ENCODE measurements around the gene C7orf57. TPM values are rescaled to one million over a fixed set of nuclear protein-coding genes. Genes with fewer than 3 reads are reported as not detected.

The C7orf57 gene
- total RNA-seq, 1 experiment from 2014 or later = not detected

- H3K27ac Mint-ChIP-seq (ENCODE audit: unreplicated experiment) = no peak overlapping the region
- Histone ChIP-seq H3K27me3 (replicated peaks; ENCODE audit: control insufficient read depth, insufficient read depth, low read length) (no peaks in the 10 kb centered on the region), H3K9me3 (no peaks in the 10 kb centered on the region), H3K4me1 (peaks cover 9% of the 10 kb centered on the region), H3K4me3 (ENCODE audit: low read depth, low read length) (no peak overlapping the region), H3K36me3 (ENCODE audit: control insufficient read depth, insufficient read depth, low read length) (peaks cover 2% of the 10 kb centered on the region; the same call in 1 of the 2 replicates)
- POLR2A ChIA-PET = interaction anchor here (1.8 kb wide), 1 partner anchor 20 kb away, joined by 11 read pairs; the partner anchor contains the start of gene UPP1
- CTCF ChIA-PET = interaction anchor here (0.5 to 2.2 kb wide), 11 partner anchors 20 to 843 kb away, joined by 3 to 27 read pairs (median 6); partner anchors contain the start of genes C7orf57 and UPP1
- BruUV-seq (replicated peaks) = no TSS peak
- H3K4me1 Mint-ChIP-seq (ENCODE audit: low read depth, unreplicated experiment) = peaks cover 18% of the 10 kb centered on the region
- TF ChIP-seq CTCF (IDR thresholded peaks at IDR 0.05; ENCODE audit: insufficient read depth in 1 of 2, low read depth in 1 of 2, low read length in 1 of 2, severe bottlenecking in 1 of 2, unreplicated experiment in 1 of 2) = no peak
- DNase-seq = no peak
- H3K27me3 Mint-ChIP-seq (ENCODE audit: insufficient read depth, unreplicated experiment) = no peaks in the 10 kb centered on the region
- no peaks in the 10 kb centered on the region for H3K9me3 Mint-ChIP-seq (ENCODE audit: unreplicated experiment)
- intact Hi-C loops (cut with micrococcal nuclease; ENCODE audit: unreplicated experiment) = no loop called here
- no peak overlapping the region for H3K4me3 Mint-ChIP-seq (ENCODE audit: unreplicated experiment)
- H3K36me3 Mint-ChIP-seq (ENCODE audit: insufficient read depth, unreplicated experiment) = peaks cover 26% of the 10 kb centered on the region
Observed at GRCh38 chr7:48108959-48109847, 73.9 kb downstream of the C7orf57 start.

- POLR2A ChIA-PET = interaction anchor here (1.8 kb wide), 1 partner anchor 21 kb away, joined by 11 read pairs; the partner anchor contains the start of gene UPP1
- intact Hi-C loops (cut with micrococcal nuclease; ENCODE audit: unreplicated experiment) = loop anchor here (1.0 to 2.0 kb wide), 8 partner anchors 21 to 843 kb away; partner anchors contain the start of genes C7orf57, HUS1 and UPP1
- BruUV-seq (replicated peaks) = no TSS peak
- H3K27me3 Mint-ChIP-seq (ENCODE audit: insufficient read depth, unreplicated experiment) = no peaks in the 10 kb centered on the region
- H3K4me1 Mint-ChIP-seq (ENCODE audit: low read depth, unreplicated experiment) = peaks cover 18% of the 10 kb centered on the region
- Histone ChIP-seq H3K4me3 (ENCODE audit: low read depth, low read length) (no peak overlapping the region), H3K4me1 (peaks cover 9% of the 10 kb centered on the region), H3K27me3 (replicated peaks; ENCODE audit: control insufficient read depth, insufficient read depth, low read length) (no peaks in the 10 kb centered on the region), H3K36me3 (ENCODE audit: control insufficient read depth, insufficient read depth, low read length) (peaks cover 2% of the 10 kb centered on the region; the same call in 1 of the 2 replicates), H3K9me3 (no peaks in the 10 kb centered on the region)
- peak; percentile 82 to 88 for DNase-seq
- CTCF ChIA-PET = interaction anchor here (0.5 to 2.1 kb wide), 12 partner anchors 14 to 844 kb away, joined by 3 to 27 read pairs (median 6); partner anchors contain the start of genes C7orf57 and UPP1
- peaks cover 18% of the 10 kb centered on the region for H3K36me3 Mint-ChIP-seq (ENCODE audit: insufficient read depth, unreplicated experiment)
- TF ChIP-seq CTCF (IDR thresholded peaks at IDR 0.05; ENCODE audit: insufficient read depth in 1 of 2, low read depth in 1 of 2, low read length in 1 of 2, severe bottlenecking in 1 of 2, unreplicated experiment in 1 of 2) = peak; percentile 97 to 98
- H3K27ac Mint-ChIP-seq (ENCODE audit: unreplicated experiment) = peak overlapping the region; percentile 13
- H3K4me3 Mint-ChIP-seq (ENCODE audit: unreplicated experiment) = no peak overlapping the region
- no peaks in the 10 kb centered on the region for H3K9me3 Mint-ChIP-seq (ENCODE audit: unreplicated experiment)
Observed at GRCh38 chr7:48109848-48110663, 74.7 kb downstream of the C7orf57 start.
